GM12864 (cell line): ENCODE results near the gene SMYD3.

Experiments used
- DNase-seq: peaks from one replicate; pipeline ENCODE4 v3.0.0-alpha.2; 2011; ENCODE audit warnings: low read depth
- H3K4me3 ChIP-seq: 2 replicates; pipeline ENCODE4 v1.5.1; 2011; ENCODE audit warnings: mild to moderate bottlenecking, low read depth, low read length, control low read depth
- TF ChIP-seq, protein P1 (sequence below): IDR thresholded peaks from 2 replicates; pipeline ENCODE4 v1.5.1; 2011; ENCODE audit warnings: low read depth, mild to moderate bottlenecking, moderate library complexity, low read length, control low read depth, inconsistent platforms; ENCODE audit errors: missing control alignments

Gene SMYD3

GRCh38 chr1:246297279-246298265, 209.5 kb downstream of the SMYD3 start:
- TF ChIP-seq, protein P1, sequence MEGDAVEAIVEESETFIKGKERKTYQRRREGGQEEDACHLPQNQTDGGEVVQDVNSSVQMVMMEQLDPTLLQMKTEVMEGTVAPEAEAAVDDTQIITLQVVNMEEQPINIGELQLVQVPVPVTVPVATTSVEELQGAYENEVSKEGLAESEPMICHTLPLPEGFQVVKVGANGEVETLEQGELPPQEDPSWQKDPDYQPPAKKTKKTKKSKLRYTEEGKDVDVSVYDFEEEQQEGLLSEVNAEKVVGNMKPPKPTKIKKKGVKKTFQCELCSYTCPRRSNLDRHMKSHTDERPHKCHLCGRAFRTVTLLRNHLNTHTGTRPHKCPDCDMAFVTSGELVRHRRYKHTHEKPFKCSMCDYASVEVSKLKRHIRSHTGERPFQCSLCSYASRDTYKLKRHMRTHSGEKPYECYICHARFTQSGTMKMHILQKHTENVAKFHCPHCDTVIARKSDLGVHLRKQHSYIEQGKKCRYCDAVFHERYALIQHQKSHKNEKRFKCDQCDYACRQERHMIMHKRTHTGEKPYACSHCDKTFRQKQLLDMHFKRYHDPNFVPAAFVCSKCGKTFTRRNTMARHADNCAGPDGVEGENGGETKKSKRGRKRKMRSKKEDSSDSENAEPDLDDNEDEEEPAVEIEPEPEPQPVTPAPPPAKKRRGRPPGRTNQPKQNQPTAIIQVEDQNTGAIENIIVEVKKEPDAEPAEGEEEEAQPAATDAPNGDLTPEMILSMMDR, result no peak
- no peak for DNase-seq
- H3K4me3 ChIP-seq, result no peak overlapping the region

- TF ChIP-seq, protein P1, result no peak
- no peak for DNase-seq
- no peak overlapping the region for H3K4me3 ChIP-seq
These were observed 211.1 kb downstream of the SMYD3 start for GRCh38 chr1:246295968-246296367.

- H3K4me3 ChIP-seq, result no peak overlapping the region
- no peak for DNase-seq
- TF ChIP-seq, protein P1, result no peak
These were observed 211.7 kb downstream of the SMYD3 start for GRCh38 chr1:246295340-246295739.

DNA sequence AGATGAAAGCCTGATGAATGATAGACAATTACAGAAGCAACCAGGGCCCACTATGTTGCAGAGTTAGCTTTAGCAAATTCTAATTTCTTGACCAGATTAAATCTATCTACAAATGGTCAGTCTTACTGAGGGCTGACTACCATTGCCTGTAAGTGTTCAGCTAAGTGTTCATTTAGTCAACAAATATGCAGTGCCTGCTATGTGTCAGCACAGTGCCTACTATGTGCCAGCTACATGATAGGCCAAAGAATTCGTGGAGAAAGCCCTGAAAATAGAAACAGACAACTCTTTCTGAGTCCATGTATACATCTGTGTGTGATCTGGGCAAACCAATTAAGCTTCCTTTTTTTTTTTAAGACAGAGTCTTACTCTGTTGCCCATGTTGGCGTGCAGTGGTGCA, 212.8 kb downstream of the SMYD3 start:
- no peak for DNase-seq
- no peak overlapping the region for H3K4me3 ChIP-seq
- TF ChIP-seq, protein P1, result no peak

- H3K4me3 ChIP-seq, result no peak overlapping the region
- TF ChIP-seq, protein P1, result no peak
- DNase-seq, result no peak
These were observed 213.5 kb downstream of the SMYD3 start for GRCh38 chr1:246293366-246294121.

DNA sequence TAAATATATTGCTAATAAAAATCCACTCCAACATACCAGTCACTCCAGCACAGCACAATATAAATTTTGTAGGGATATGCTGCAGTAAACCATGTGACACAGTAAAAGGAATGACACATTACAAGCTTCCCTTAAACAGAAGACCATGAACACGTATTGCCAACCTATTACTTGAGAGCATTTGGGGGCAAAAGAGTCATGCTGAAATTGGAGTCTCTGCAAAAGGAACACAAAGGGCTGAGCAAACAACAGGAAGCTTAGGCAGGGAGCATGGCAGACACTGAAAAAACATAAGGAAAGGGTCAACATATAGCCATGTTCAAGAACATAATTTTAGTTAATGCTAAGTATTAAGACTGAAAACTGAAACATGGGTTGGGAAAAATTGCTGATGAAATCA, 214.5 kb downstream of the SMYD3 start:
- DNase-seq, result no peak
- TF ChIP-seq, protein P1, result no peak
- no peak overlapping the region for H3K4me3 ChIP-seq
